KOPT-K1 (cell line): Measurements from ENCODE around the gene FAM3C.

Experiments
- H3K27ac ChIP-seq: fragments of 200-600 bp; sonication (generic); 2 replicates; pipeline ENCODE4 v1.5.1; 2016; ENCODE audit warnings: antibody characterized with exemption, mild to moderate bottlenecking, low read depth, low read length; ENCODE audit not compliant: poor library complexity, severe bottlenecking
- H3K36me3 ChIP-seq: fragments of 200-600 bp; sonication (generic); 2 replicates; pipeline ENCODE4 v1.5.1; 2017; ENCODE audit warnings: antibody characterized with exemption, mild to moderate bottlenecking, low read length, moderate library complexity; ENCODE audit not compliant: insufficient read depth
- H3K9me3 ChIP-seq: fragments of 200-600 bp; sonication (generic); 2 replicates; pipeline ENCODE4 v1.5.1; 2017; ENCODE audit warnings: antibody characterized with exemption, low read length, mild to moderate bottlenecking; ENCODE audit not compliant: insufficient read depth, poor library complexity, severe bottlenecking

Gene FAM3C

DNA sequence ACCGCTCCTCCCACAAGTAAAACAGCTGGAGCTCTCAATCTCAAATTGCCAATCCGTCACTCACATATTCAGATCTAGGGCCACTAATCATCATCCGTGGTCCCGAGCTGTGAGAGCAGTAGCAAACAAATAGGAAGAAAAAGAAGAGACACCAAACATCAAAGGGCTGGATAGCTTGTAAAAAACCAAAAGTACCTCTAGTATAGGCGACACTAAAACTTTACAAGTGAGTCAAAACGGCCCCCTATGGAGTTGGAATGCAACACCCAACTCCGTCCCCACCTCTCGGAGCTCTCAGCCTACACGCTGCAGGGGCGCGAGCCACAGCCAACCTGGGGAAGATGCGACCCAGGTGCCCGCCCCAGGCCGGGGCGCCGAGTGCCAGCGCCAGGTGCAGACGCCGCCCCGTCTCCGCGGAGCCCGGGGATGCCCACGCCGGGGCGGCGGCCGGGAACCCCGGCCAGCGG, 581 bp downstream of the FAM3C start:
- Histone ChIP-seq H3K27ac (peak overlapping the region; percentile 64), H3K9me3 (no peaks in the 10 kb centered on the region), H3K36me3 (no peaks in the 10 kb centered on the region)

DNA sequence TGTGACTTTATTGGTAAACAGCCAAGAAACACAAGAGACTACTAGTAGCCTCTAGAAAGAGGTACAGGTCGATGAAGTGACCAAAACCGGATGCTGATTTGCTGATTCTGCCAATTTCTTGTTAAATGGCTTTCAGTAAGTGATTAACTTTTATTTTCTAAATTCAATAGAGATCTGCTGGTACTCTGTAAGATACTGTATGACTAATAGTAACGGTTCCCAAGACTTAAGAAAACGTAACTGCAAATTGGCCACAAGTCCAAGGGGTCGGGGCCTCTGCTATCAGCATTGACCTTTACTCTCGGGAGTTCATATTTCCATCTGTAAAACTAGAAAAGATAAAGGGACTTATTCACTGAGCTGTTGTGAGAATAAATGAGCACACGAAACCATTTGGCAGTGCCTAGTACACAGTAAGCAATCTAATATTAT, 1.4 kb downstream of the FAM3C start:
- H3K27ac ChIP-seq, result no peak overlapping the region
- H3K36me3 ChIP-seq, result no peaks in the 10 kb centered on the region
- H3K9me3 ChIP-seq, result no peaks in the 10 kb centered on the region

DNA sequence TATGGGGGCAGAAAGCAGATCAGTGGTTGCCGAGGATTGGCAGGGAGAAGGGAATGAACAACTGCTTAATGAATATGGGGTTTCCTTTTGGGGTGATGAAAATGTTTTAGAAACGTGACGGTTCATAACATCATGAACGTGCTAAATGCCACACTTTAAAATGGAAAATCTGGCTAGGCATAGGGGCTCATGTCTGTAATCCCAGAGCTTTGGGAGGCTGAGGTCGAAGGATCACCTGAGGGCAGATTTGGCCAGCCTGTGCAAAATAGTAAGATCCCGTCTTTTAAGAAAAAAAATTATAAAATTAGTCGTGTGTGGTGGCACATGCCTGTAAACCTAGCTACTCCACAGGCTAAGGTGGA, 3.1 kb downstream of the FAM3C start:
- H3K36me3 ChIP-seq, result no peaks in the 10 kb centered on the region
- no peaks in the 10 kb centered on the region for H3K9me3 ChIP-seq

GRCh38 chr7:121392277-121393004, 3.7 kb downstream of the FAM3C start:
- Histone ChIP-seq H3K9me3 (no peaks in the 10 kb centered on the region), H3K27ac (no peak overlapping the region), H3K36me3 (no peaks in the 10 kb centered on the region)

More for the DNA sequence above, 3.1 kb downstream of the FAM3C start:
- no peak overlapping the region for H3K27ac ChIP-seq

- Histone ChIP-seq H3K27ac (no peak overlapping the region), H3K9me3 (no peaks in the 10 kb centered on the region), H3K36me3 (no peaks in the 10 kb centered on the region)
Measured at GRCh38 chr7:121391686-121392085, 4.4 kb downstream of the FAM3C start.

DNA sequence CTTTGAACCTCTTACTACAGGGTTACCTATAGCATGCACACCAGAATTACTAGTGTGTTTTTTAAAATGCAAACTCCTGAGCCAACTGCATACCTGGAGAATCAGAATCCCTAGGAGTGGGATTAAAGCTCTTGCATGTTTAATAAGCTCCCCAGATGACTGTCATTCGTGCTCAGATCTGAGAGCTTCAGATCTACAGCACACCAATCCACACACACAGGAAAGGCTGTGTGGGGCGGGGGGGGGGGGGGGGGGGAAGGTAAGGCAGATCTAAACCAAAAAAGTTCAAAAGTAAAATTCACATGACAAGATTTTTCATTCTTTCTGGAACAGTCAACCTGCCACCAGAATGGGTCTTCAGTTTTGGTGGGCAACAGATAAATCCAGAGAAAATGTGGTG, 5.5 kb downstream of the FAM3C start:
- Histone ChIP-seq H3K36me3 (no peaks in the 10 kb centered on the region), H3K9me3 (no peaks in the 10 kb centered on the region), H3K27ac (no peak overlapping the region)

- H3K9me3 ChIP-seq, result no peaks in the 10 kb centered on the region
- no peaks in the 10 kb centered on the region for H3K36me3 ChIP-seq
- no peak overlapping the region for H3K27ac ChIP-seq
Measured at GRCh38 chr7:121390109-121390508, 6.0 kb downstream of the FAM3C start.

DNA sequence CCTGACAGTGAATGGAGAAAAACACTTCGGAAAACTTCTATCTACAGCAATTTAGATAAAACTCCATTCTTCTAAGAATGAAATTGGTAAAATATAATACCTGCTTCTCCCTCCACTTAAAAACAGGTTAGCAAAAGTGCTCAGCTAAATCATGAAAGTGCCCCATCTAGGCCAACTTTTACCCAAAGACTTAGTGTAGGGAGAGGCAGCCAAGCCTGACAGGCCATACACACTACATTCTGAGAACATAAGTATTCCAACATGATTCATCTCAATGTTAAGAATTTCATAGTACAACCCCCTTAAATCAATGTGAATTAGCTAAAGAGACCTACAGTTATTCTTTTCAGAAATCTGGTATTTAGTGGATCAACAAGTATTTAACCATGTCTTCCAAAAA, 7.2 kb downstream of the FAM3C start:
- no peaks in the 10 kb centered on the region for H3K36me3 ChIP-seq
- no peaks in the 10 kb centered on the region for H3K9me3 ChIP-seq
- no peak overlapping the region for H3K27ac ChIP-seq

DNA sequence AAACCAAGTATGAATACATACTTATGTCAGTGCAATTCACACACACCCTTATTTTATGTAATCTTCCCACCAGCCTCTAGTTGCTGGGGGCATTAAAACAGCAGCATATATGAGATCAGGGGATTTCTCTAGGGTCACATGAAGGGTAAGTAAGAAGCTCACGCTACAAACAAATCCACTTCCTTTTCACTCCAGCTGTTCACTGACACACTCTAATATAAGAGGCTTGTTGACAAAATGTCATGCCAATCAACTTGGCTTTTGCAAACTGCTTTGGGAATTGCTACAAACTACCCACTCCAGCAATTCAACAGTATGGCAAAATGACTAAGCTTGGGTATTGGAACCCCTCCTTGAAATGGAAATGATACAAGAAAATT, 10.3 kb downstream of the FAM3C start:
- Histone ChIP-seq H3K9me3 (no peaks in the 10 kb centered on the region), H3K36me3 (no peaks in the 10 kb centered on the region), H3K27ac (no peak overlapping the region)

DNA sequence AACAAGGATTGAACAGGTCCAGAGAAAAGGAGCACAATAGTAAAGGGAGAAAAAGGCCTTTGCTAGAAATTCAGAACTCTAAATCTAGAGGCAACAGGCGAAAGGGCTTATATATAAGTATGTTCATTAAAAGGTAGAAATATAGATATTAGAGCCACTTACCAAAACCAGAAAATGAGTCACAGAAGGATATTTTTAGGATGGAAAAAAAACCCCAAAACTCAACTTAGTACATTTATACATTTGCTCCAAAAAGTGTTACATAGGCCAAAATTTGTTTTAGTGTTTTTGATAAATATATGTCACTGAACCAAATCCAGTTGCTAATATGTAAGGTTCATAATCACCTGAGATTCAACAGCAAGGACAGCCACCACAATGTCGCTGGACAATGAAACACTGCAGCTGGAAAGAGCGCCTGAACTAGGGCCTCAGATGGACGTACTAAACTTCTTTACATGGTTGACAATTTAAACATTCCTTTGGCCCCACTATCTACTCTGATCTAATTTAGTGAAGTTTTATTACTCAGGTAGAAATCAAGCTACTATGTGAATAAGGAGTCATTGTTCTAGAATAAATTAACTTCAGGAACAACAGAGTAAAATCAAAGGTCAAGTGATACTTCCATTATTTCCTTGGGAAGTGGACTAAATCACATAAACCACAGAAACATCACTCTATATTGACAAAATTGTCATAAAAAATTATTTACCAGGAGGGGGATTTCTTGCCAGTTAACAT, 10.9 kb downstream of the FAM3C start:
- no peak overlapping the region for H3K27ac ChIP-seq
- H3K9me3 ChIP-seq, result no peaks in the 10 kb centered on the region
- no peaks in the 10 kb centered on the region for H3K36me3 ChIP-seq

- Histone ChIP-seq H3K27ac (no peak overlapping the region), H3K36me3 (no peaks in the 10 kb centered on the region), H3K9me3 (no peaks in the 10 kb centered on the region)
Measured at GRCh38 chr7:121384265-121384664, 11.8 kb downstream of the FAM3C start.

DNA sequence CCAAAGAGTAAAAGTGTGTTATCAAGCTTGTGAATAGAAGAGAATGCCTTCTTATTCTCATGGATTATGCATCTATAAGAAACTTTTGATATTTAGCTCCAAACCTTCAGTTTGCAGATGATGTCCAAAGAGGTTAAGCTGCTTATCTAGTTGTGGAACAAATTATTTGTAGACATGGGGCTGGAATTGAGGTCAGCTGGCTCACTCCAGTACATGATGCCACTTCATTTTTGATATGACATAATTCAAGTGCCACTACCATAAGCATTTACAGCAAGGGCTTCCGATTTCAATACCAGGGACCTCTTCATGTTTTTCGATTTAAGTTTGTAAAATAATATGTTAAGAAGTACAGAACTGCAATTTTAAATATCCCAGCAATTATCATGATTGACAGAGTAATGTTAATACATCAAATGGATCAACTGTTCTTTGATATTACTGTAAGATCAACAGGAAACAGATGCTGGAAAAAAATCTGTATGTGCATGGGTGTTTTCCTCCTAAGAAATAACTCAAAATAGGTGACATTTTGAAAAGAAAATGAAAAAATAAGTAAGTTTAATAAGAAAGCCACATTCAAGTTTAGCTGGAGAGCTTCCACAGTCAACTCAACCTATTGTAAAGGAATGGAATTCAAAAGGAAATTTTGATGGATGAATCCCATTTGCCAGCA, 12.7 kb downstream of the FAM3C start:
- Histone ChIP-seq H3K36me3 (peaks cover 1% of the 10 kb centered on the region; the same call in 1 of the 2 replicates), H3K27ac (no peak overlapping the region), H3K9me3 (no peaks in the 10 kb centered on the region)

DNA sequence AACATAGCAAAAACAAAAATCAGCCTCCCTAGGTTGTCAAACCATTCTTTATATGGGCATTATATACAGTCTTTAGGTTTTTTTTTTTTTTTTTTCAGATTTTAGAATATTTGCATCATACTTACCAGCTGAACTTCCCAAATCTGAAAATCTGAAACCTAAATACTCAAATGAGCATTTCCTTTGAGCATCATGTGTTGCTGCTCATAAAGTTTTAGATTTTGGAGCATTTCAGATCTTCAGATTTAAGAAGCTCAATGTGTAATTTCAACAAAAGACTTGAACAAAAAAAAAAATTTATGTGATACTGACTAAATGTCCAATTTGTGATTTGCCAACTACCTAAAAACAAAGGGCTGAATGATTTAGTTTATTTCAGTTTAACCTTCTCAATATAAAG, 13.6 kb downstream of the FAM3C start:
- Histone ChIP-seq H3K27ac (no peak overlapping the region), H3K36me3 (peaks cover 9% of the 10 kb centered on the region; the same call in 1 of the 2 replicates), H3K9me3 (no peaks in the 10 kb centered on the region)

GRCh38 chr7:121379930-121380329, 16.2 kb downstream of the FAM3C start:
- no peaks in the 10 kb centered on the region for H3K9me3 ChIP-seq
- H3K27ac ChIP-seq, result no peak overlapping the region
- peaks cover 18% of the 10 kb centered on the region; the same call in 1 of the 2 replicates for H3K36me3 ChIP-seq

DNA sequence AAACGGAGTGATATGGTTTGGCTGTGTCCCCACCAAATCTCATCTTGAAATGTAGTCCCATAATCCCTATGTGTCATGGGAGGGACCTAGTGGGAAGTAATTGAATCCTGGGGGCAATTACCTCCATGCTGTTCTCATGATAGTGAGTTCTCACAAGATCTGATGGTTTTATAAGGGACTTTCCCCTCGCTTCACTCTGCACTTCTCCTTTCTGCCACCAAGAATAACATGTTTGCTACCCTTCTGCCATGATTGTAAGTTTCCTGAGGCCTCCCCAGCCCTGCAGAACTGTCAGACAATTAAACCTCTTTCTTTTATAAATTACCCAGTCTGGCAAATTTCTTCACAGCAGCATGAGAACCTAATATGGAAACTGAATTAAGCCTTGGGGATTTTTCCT, 19.1 kb downstream of the FAM3C start:
- Histone ChIP-seq H3K36me3 (peaks cover 18% of the 10 kb centered on the region; the same call in 1 of the 2 replicates), H3K9me3 (no peaks in the 10 kb centered on the region), H3K27ac (no peak overlapping the region)
